Measurements from ENCODE around the gene CBFA2T3.

Gene CBFA2T3

GRCh38 chr16:88976366-88977017, 515 bp downstream of the CBFA2T3 start:
- no peak for DNase-seq (ENCODE audit: low read depth)

DNA sequence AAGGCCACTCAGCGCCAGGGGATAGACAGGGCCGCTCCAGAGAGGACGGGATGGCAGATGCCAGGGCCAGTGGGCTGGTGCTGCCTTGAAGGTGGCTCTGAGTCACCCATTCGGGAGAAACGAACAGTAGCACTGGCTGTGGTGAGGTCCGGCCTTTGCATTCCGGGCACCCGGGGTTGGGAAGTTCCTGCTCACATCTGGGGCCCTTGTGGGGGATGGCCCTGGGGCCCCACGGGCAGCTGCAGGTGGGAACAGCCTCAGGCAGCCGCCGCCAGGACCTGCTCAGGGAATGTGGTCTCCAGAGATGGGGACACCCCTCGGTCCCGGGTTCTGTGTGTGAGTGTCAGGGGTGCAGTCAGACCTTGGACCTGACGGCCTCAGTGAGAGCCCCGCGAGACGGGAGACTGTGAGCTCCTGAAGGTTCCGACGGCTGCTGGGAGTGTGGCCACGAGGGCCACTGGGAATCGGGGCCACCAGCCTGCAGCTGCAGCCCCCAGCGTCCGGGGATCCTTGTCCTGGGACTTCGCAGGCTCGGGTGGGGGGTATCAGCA, 1.4 kb downstream of the CBFA2T3 start:
- no peak for DNase-seq (ENCODE audit: low read depth)

- no peak for DNase-seq (ENCODE audit: low read depth)
Observed at GRCh38 chr16:88974916-88975215, 2.1 kb downstream of the CBFA2T3 start.

GRCh38 chr16:88974080-88974915, 2.7 kb downstream of the CBFA2T3 start:
- DNase-seq (ENCODE audit: low read depth), result no peak

DNA sequence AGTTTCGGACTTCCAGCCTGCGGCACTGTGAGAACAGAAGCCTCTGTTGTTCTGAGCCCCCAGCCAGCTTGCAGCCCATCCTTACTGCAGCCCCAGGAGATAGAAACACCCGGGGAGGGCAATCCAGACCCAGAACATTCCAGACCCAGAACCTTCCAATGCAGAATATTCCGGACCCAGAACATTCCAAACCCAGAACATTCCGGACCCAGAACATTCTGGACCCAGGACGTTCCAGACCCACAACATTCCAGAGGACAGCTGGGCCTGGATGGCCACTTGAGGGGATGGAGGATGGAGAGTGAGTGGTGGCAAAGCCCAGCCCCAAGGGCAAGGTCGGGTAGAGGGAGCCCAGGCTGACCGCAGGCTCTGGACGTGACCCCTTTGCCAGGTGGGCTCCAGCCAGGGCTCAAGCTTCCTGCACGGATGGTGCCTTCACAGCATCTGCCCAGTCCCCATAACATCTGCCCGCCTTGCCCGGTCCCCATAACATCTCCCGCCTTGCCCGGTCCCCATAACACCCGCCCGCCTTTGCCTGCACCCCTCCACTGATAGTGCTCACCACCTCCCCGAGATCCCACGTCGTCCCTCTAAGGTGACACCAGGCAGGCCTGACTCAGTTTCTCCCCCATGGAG, 3.5 kb downstream of the CBFA2T3 start:
- no peak for DNase-seq (ENCODE audit: low read depth)

DNA sequence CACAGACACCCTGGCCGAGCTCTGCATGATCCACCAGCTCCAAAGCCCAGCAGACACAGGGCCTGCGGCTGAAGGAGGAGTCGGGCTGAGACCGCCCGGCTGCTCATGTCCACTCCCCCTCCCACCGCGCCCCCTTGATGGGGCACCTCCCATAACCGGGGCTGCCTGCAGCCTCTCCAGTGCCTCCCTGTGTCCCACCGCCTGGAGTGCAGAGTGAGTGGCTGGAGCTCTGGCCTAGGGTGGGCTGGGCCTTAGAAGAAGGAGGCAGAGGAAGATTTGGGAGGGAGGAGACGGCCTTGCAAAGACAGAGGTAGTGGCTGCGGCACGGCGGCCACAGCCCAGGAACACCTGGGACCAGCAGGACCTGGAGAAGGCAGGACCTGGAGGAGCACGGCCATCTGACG, 4.0 kb downstream of the CBFA2T3 start:
- no peak for DNase-seq (ENCODE audit: low read depth)

DNA sequence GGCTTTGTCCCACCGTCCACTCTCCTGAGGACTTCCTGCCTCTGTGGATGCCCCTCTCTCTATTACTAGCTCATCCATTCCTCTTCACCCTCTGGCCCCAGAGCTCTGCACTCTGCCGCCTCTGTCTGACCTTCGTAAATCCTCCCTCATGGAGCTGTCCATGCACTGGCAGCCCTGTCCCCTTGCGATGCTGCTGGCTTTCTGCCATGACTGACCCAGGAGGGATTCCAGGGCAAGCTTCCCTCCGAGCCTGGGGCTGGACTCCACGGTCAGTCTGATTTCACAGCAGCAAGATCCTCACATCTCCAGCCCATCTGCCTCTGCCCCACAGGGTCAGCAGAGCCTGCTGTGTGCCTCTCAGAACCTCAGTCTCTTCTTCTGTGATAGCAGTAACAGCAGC, 4.7 kb downstream of the CBFA2T3 start:
- DNase-seq (ENCODE audit: low read depth), result no peak

- no peak for DNase-seq (ENCODE audit: low read depth)
Observed at GRCh38 chr16:88971371-88972097, 5.5 kb downstream of the CBFA2T3 start.

GRCh38 chr16:88970539-88971065, 6.4 kb downstream of the CBFA2T3 start:
- DNase-seq (ENCODE audit: low read depth), result no peak

GRCh38 chr16:88970050-88970449, 7.0 kb downstream of the CBFA2T3 start:
- no peak for DNase-seq (ENCODE audit: low read depth)

DNA sequence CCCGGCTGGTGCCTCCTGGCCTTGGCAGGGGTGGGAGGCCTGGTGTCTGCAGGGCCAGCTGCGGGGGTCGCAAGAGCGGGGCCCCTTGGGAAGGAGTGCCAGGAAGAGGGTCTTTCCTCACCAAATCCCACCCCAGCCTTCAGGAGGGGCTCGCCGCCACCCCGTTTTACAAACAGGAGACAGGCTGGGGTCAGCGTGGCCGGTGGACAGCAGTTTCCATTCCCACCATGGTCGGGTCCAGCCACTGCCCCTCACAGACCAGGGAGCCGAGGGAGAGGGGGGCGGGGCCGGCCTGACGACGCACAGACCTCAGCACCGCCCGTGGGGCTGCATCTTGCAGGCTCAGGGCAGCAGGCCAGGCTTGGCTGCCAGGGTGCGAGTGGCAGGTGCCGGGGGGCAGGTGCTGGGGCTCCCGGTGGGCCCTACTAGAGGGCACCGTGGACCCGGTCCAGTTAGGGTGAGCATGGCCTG, 7.6 kb downstream of the CBFA2T3 start:
- no peak for DNase-seq (ENCODE audit: low read depth)

DNA sequence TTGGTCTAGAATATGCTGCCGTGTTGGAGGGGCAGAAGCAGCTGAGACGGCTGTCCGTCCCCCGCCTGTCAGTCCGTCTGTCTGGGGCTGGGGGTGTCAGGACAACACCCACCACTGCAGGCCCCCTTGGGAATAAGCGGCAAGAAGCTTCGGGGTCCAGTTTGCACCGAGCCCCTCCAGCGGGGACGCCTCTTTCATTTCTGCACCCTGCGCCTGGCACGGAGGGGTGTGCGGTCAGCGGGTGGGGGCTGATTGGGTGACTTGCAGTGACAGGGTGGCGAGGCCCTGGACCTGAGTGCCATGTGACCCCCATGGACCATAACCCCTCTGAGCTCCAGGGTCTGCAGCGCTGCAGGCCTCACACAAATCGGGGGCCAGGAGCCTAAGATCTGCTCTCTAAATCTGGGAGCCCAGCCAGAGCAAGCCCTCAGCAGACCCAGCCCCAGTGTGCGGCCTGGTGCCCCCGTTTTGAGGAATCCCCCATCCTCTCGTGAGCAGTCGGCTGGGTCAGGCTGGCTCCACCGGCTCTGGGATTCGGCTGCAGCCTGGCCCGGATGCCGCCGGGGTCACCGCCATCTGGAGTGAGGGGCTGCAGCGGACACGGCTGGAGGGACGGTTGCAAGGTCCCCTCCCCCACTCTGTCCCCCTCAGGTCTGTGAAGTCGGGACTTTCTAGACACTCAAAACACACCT, 8.3 kb downstream of the CBFA2T3 start:
- DNase-seq (ENCODE audit: low read depth), result no peak

- no peak for DNase-seq (ENCODE audit: low read depth)
Observed at GRCh38 chr16:88967830-88968588, 9.0 kb downstream of the CBFA2T3 start.

DNA sequence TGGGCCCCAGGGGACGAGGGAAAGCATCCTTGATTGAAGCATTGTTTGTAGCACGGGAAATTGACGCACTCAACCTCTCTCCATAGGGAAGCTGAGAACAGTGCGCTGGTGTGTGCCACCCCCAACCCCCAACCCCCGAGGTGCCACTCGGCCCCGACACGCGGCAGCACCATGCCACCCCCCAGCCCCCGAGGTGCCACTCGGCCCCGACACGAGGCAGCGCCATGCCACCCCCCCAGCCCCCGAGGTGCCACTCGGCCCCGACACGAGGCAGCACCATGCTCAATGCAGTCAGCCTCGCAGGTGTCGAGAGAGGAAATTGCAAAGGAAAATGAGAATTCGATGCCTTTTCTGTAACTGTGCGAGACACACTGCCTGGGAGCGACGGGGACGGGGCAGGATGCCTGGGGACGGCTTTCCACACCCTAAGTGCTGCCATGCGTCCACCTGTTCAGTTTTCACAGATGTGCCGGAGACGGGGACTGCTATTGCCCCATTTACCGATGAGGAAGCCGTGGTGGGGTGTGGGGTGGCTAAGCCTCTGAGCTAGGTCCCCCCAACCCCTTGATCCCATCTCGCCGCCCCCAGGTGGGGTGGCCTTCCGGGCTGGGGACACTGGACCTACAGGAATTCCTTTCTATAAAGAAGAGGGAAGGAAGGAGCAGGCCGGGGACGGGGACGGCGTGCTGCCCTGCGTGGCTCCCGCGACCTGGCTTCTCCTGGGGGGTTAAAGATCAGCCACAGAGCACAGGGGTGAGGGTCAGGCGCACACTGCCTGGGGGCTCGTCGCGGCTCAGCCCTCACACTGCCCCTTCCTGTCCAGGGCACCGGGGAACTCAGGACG, 9.8 kb downstream of the CBFA2T3 start:
- DNase-seq (ENCODE audit: low read depth), result no peak

DNA sequence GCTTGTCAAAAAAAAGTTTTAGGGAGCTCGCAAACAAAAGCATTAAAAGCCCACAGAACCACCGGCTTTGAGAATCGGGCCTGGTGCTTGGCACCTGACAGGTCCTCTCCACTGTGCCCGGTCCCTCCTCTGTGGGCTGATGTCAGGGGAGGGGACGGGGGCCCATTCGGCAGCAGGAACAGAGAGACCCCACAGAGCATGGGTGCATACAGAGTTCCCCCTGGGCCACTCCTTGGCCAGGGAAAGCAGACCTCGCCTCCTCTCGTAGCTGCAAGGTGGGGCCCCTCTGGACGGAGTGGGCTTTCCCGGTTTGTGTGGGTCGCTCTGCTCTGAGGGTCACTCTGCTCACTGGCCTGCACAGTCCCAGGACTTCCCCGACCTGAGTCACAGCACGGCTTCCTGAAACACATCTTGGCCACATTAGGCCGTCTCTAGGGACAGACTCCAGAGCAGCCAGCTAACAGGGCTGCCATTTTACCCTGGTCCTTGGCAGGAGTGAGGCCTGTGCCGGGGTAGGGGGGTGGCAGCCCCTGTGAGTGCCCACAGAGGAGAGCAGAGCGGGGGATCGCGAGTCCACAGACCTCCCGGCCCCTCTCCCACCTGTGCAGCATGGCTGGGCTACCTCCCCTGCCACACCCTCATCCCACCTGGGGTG, 11.1 kb downstream of the CBFA2T3 start:
- no peak for DNase-seq (ENCODE audit: low read depth)

- no peak for DNase-seq (ENCODE audit: low read depth)
Observed at GRCh38 chr16:88965411-88965810, 11.6 kb downstream of the CBFA2T3 start.

DNA sequence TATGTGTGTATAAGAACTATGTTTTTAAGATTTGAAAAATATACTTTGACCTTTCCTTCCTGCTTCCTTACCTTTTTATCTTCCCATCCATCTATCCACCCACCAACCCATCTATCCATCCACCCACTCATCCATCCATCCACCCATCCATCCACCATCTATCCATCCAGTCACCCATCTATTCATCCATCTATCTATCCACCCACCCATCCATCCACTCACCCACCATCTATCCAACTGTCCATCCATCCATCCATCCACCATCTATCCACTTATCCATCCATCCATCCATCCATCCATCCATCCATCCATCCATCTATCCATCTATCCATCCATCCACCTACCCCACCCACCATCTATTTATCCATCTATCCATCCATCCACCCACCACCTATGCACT, 12.4 kb downstream of the CBFA2T3 start:
- no peak for DNase-seq (ENCODE audit: low read depth)

DNA sequence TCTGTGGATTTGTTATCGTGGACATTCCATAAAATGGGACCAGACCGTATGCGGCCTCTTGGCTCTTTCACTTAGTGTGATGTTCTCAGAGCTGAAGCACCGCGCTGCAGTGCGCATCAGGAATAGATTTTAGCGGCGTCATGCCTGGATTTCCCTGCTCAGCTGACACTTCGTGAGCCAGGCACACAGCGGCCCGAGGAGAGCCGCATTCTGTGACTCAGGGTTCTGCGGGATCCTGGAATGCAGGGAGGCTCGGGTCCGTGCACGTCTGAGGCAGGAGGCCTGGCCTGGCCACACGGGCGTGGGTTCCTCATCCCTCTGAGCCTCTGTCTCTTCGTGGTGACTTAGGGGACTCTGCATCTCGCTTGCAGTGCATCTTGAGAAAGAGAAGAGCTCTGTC, 13.4 kb downstream of the CBFA2T3 start:
- no peak for DNase-seq (ENCODE audit: low read depth)

DNA sequence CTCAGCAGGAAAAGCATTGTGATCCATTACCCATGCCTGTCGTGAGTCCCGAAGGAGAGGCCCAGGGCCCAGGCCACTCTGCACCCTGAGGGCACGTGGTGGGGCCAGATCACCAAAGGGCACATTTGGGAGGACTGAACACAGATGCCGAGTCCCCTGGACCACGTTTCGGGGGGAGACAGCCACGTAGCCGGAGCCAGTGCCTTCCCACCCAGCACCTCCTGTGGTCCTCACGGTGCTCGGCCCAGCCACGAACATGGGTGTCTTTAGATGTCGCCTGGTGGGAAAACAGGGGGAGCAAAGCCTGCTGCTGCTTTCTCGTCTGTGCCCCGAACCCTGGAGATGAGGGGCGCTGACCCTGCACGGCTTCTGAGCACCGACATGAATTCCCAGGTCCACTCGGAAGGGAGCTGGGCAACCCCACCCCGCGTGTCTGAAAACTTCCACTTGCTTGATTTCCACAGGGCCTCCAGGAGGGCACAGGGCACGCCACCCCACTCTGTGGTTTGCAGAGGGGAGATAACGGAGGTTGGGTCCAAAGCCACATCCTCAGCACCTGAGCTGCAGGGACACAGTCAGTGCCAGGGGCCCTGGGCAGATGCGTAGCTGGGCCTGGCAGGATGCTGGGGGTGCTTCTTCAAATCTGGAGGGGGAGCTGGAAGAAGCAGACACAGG, 14.4 kb downstream of the CBFA2T3 start:
- DNase-seq (ENCODE audit: low read depth), result no peak
